GM12874 (cell line): ENCODE measurements around the gene CCDC70.

Experiments used
- CTCF ChIP-seq: IDR thresholded peaks from 2 replicates; pipeline ENCODE4 v1.5.1; 2011; ENCODE audit warnings: low read depth, mild to moderate bottlenecking, control low read depth, low read length, moderate library complexity; ENCODE audit not compliant: insufficient read depth

The CCDC70 gene

GRCh38 chr13:51900471-51900870, 38.7 kb downstream of the CCDC70 start:
- TF ChIP-seq CTCF, result no peak

GRCh38 chr13:51902776-51903175, 41.0 kb downstream of the CCDC70 start:
- TF ChIP-seq CTCF, result no peak

GRCh38 chr13:51905787-51906186, 44.0 kb downstream of the CCDC70 start:
- TF ChIP-seq CTCF, result no peak

GRCh38 chr13:51906581-51906980, 44.8 kb downstream of the CCDC70 start:
- TF ChIP-seq CTCF, result no peak

- no peak for TF ChIP-seq CTCF
These were observed 45.4 kb downstream of the CCDC70 start for GRCh38 chr13:51907040-51907732.

- no peak for TF ChIP-seq CTCF
These were observed 48.7 kb downstream of the CCDC70 start for GRCh38 chr13:51910508-51910907.

GRCh38 chr13:51912091-51912490, 50.3 kb downstream of the CCDC70 start:
- TF ChIP-seq CTCF, result no peak
